ACC112 (cell line): Measurements from ENCODE around the gene SLC36A2.

Source experiments
- H2AFZ ChIP-seq: fragments of 200-600 bp; sonication (generic); one replicate; pipeline ENCODE4 v1.6.0; 2017; ENCODE audit warnings: antibody characterized with exemption, low read length; ENCODE audit not compliant: unreplicated experiment
- H3K27ac ChIP-seq: fragments of 200-600 bp; sonication (generic); 2 replicates; pipeline ENCODE4 v1.5.1; 2014; ENCODE audit warnings: low read depth, mild to moderate bottlenecking, antibody characterized with exemption, low read length, moderate library complexity
- H3K27me3 ChIP-seq: fragments of 200-600 bp; sonication (generic); 2 replicates; pipeline ENCODE4 v1.6.1; 2014; ENCODE audit warnings: mild to moderate bottlenecking, antibody characterized with exemption, low read length, moderate library complexity, mixed read lengths; ENCODE audit not compliant: insufficient read depth
- H3K36me3 ChIP-seq: fragments of 200-600 bp; sonication (generic); 2 replicates; pipeline ENCODE4 v1.6.1; 2016; ENCODE audit warnings: mild to moderate bottlenecking, antibody characterized with exemption, low read length, moderate library complexity, mixed read lengths; ENCODE audit not compliant: insufficient read depth
- H3K4me1 ChIP-seq: fragments of 200-600 bp; sonication (generic); one replicate; pipeline ENCODE4 v1.6.1; 2016; ENCODE audit warnings: low read length, mixed read lengths; ENCODE audit not compliant: insufficient read depth, unreplicated experiment, control insufficient read depth
- H3K4me3 ChIP-seq: fragments of 200-600 bp; sonication (generic); 2 replicates; pipeline ENCODE4 v1.5.1; 2014; ENCODE audit warnings: mild to moderate bottlenecking, low read depth, low read length
- H3K79me2 ChIP-seq: fragments of 200-600 bp; sonication (generic); one replicate; pipeline ENCODE4 v1.6.0; 2016; ENCODE audit warnings: low read length; ENCODE audit not compliant: control insufficient read depth, unreplicated experiment, insufficient read depth

SLC36A2 gene

GRCh38 chr5:151359391-151359790 is 12.0 kb upstream of the SLC36A2 start:
- Histone ChIP-seq H3K4me3 (no peak overlapping the region), H3K79me2 (no peaks in the 10 kb centered on the region), H3K27ac (no peak overlapping the region), H3K27me3 (peaks cover 59% of the 10 kb centered on the region), H3K4me1 (no peaks in the 10 kb centered on the region), H3K36me3 (no peaks in the 10 kb centered on the region), H2AFZ (no peak overlapping the region)

DNA sequence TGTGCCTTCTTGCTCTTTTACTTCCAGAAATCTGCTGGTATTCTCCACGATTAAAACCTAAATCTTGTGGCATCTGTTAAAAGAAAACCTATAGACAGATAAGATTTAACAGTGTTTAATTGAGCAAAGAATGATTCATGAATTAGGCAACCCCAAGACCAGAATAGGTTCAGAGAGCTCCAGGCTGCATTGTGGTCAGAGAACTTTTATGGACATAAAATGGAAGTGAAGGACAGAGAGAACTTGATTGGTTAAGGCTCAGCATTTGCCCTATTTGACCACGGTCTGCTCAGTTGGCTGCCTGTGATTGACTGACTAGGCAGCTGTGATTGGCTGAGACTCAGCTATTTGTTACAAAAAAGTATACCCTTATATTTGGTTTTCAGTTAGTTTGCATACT is 10.4 kb upstream of the SLC36A2 start:
- Histone ChIP-seq H3K36me3 (no peaks in the 10 kb centered on the region), H2AFZ (no peak overlapping the region), H3K27me3 (peaks cover 70% of the 10 kb centered on the region), H3K79me2 (no peaks in the 10 kb centered on the region), H3K4me1 (no peaks in the 10 kb centered on the region), H3K27ac (no peak overlapping the region), H3K4me3 (no peak overlapping the region)

GRCh38 chr5:151357097-151357496 is 9.7 kb upstream of the SLC36A2 start:
- Histone ChIP-seq H3K79me2 (no peaks in the 10 kb centered on the region), H3K4me1 (no peaks in the 10 kb centered on the region), H3K27me3 (peaks cover 70% of the 10 kb centered on the region), H3K27ac (no peak overlapping the region), H3K36me3 (no peaks in the 10 kb centered on the region), H3K4me3 (no peak overlapping the region), H2AFZ (no peak overlapping the region)

DNA sequence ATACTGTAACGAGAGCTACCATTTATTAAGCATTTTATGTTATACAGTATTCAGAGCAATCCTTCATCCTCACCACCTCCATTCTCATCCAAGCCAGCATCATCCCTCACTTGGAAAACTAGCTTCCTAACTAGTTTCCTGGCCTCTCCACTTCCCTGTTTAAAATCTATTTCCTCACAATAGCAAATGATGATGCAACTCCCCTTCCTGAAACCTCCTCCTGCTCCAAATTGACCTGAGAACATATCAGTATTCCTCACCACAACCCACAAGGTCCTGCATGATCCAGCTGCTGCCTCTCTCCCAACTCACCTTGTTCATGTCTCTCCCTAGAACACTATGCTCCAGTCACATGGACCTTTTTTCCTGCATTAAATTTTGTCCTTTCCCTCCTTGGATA is 4.3 kb upstream of the SLC36A2 start:
- Histone ChIP-seq H3K4me1 (no peaks in the 10 kb centered on the region), H3K27ac (no peak overlapping the region), H3K27me3 (peaks cover 80% of the 10 kb centered on the region), H3K4me3 (no peak overlapping the region), H3K79me2 (no peaks in the 10 kb centered on the region), H2AFZ (no peak overlapping the region), H3K36me3 (no peaks in the 10 kb centered on the region)

DNA sequence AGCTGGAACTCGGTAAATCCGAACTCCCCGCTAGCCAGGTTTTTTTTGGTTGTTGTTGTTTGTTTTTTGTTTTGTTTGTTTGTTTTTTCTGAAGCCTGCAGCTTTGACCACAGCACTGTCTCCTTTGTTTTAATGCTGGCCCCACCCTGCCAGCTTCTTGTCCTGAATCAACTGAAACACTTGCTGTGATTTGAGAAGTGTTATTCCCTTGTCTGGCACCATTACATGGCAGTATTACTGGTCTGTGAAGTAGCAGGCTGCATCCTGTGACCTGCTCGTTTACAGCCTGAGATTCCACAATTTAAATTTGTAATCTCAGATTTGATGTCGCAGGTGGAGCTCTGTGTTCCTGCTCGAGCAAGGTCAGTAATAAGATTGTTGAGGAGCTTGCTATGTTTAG is 1.4 kb upstream of the SLC36A2 start:
- Histone ChIP-seq H3K4me3 (no peak overlapping the region), H3K4me1 (no peaks in the 10 kb centered on the region), H3K27me3 (peaks cover 87% of the 10 kb centered on the region), H3K79me2 (no peaks in the 10 kb centered on the region), H2AFZ (no peak overlapping the region), H3K36me3 (no peaks in the 10 kb centered on the region), H3K27ac (no peak overlapping the region)

DNA sequence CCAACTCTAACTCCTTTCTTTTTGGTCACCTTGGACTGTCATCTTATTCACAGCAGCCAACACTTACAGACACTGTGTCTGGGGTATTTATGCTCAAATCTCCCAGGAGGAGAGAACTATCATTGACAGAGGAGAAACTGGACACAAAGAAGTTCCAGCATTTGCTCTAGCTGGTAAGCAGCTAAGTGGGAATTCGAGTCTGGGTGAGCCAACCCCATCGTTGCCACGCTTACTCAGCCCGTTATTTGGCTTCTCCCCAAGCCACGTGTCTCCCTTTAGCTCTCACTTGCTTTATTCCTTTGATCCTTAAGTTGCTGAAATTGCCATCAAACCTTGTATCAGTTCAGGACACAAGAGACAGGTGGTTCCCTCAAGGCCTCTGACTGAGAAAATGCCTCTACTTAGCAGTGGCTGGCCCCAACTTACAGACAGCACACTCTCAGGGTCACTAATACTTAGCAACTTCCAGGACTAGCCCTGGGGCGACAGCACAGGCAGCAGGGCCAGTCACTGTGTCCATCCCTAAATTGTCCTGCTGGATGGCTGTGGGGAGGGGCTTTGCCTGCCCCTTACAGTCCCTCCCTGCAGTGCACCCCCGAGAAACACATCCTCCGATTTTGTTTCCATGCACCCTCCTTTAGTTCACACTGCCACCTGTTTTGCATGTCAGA is 1.4 kb downstream of the SLC36A2 start:
- Histone ChIP-seq H3K27me3 (peaks cover 97% of the 10 kb centered on the region), H3K36me3 (no peaks in the 10 kb centered on the region)

GRCh38 chr5:151345187-151345807 is 2.1 kb downstream of the SLC36A2 start:
- Histone ChIP-seq H3K4me1 (no peaks in the 10 kb centered on the region), H3K27me3 (peaks cover 97% of the 10 kb centered on the region), H3K36me3 (no peaks in the 10 kb centered on the region), H3K4me3 (no peak overlapping the region), H2AFZ (no peak overlapping the region), H3K79me2 (no peaks in the 10 kb centered on the region), H3K27ac (no peak overlapping the region)

More for the DNA sequence above, 1.4 kb downstream of the SLC36A2 start:
- Histone ChIP-seq H3K4me3 (no peak overlapping the region), H2AFZ (no peak overlapping the region), H3K4me1 (no peaks in the 10 kb centered on the region), H3K79me2 (no peaks in the 10 kb centered on the region), H3K27ac (no peak overlapping the region)

DNA sequence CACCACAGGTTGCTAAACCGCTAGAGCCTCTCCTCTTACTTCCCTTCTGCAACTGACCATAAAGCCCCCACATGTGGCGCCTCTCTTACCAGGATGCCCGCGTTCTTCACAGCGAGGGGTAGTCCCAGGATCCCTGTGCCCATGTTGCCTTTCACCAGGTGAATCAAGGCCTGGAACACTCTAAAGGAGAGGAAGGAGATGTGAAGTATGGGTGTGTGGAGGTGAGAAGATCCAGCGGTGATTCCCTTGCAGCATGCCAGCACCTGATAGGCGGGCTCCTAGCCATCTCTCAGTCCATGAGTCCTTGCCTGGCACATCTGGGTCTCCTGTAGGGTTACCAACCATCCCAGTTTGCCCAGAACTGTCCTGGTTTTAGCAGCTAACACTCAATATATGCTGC is 3.3 kb downstream of the SLC36A2 start:
- Histone ChIP-seq H3K36me3 (no peaks in the 10 kb centered on the region), H3K4me1 (no peaks in the 10 kb centered on the region), H3K27me3 (peaks cover 100% of the 10 kb centered on the region), H2AFZ (no peak overlapping the region), H3K27ac (no peak overlapping the region), H3K79me2 (no peaks in the 10 kb centered on the region), H3K4me3 (no peak overlapping the region)

DNA sequence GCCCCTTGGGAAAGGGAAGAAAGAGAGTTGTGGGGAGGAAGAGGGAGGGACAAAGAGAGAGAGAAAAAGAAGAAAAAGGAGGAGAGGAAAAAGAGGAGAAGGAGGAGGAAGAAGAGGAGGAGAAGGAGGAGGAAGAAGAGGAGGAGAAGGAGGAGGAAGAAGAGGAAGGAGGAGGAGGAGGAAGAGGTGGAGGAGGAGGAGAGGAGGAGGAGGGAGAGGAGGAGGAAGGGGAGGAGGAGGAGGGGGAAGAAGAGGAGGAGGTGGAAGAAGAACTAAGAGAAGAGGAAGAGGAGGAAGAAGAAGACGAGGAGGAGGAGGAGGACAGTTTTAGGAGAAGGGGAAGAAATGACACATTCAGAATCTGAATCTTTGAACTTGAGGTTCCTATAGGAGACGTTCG is 7.4 kb downstream of the SLC36A2 start:
- H3K4me1 ChIP-seq = no peaks in the 10 kb centered on the region
- no peaks in the 10 kb centered on the region for H3K36me3 ChIP-seq
- peaks cover 91% of the 10 kb centered on the region for H3K27me3 ChIP-seq
- no peaks in the 10 kb centered on the region for H3K79me2 ChIP-seq
- no peak overlapping the region for H3K4me3 ChIP-seq
- no peak overlapping the region for H2AFZ ChIP-seq
- H3K27ac ChIP-seq = no peak overlapping the region

DNA sequence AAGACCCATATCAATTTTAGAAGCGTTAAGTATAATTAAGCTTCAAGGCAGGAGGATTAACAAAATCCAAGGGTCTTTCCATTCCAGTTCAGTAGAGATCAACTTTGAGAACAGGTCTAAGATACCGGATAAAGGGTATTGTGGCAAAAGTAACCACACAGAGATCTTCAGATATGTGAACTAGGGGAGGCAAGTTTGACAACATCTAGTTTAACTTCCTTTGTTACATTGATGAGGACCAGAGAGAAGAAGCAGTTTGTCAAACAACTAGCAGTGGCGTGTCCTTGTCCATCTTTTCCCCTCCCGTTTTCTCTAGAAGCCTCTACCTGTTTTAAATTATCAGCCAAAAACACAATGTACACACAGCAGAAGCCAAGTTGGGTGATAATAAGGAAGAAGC is 8.6 kb downstream of the SLC36A2 start:
- H2AFZ ChIP-seq = no peak overlapping the region
- peaks cover 82% of the 10 kb centered on the region for H3K27me3 ChIP-seq
- no peaks in the 10 kb centered on the region for H3K4me1 ChIP-seq
- H3K79me2 ChIP-seq = no peaks in the 10 kb centered on the region
- H3K36me3 ChIP-seq = no peaks in the 10 kb centered on the region
- no peak overlapping the region for H3K27ac ChIP-seq
- H3K4me3 ChIP-seq = no peak overlapping the region

DNA sequence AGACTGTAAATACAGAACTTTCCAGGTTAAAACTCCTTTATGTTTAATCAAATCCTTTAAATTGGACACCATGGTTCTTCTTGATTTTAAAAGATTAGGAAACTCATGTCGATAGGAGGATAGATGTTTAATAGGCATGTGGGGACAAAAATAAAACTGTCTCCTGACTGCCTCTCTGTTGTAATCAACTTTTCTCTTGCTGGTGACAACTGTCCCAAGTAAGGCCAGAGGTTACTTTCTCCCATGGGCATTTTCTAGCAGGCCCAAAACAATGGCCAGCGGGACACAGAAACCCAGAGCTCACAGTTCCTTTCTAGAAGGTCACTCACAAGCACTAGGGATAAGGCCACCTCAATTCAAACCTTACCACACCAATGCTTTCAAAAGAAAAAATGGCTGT is 14.5 kb downstream of the SLC36A2 start:
- no peaks in the 10 kb centered on the region for H3K36me3 ChIP-seq
- no peaks in the 10 kb centered on the region for H3K4me1 ChIP-seq
- H3K27me3 ChIP-seq = peaks cover 55% of the 10 kb centered on the region
- no peak overlapping the region for H3K27ac ChIP-seq
- no peaks in the 10 kb centered on the region for H3K79me2 ChIP-seq
- H3K4me3 ChIP-seq = no peak overlapping the region
- H2AFZ ChIP-seq = no peak overlapping the region
